NCI-H2227 (cell line): Measurements from ENCODE around the gene SH3BP5.
"Not testable (repeated sequence)": the region's sequence is repeated elsewhere in the genome, so short reads cannot be mapped to it uniquely, and the experiment has no call there.

ENCODE experiments used
- DNase-seq: peaks from one replicate; lab custom pipeline; 2025; ENCODE audit not compliant: unreplicated experiment; lab: John Stamatoyannopoulos, UW

SH3BP5 gene, protein sequence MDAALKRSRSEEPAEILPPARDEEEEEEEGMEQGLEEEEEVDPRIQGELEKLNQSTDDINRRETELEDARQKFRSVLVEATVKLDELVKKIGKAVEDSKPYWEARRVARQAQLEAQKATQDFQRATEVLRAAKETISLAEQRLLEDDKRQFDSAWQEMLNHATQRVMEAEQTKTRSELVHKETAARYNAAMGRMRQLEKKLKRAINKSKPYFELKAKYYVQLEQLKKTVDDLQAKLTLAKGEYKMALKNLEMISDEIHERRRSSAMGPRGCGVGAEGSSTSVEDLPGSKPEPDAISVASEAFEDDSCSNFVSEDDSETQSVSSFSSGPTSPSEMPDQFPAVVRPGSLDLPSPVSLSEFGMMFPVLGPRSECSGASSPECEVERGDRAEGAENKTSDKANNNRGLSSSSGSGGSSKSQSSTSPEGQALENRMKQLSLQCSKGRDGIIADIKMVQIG

DNA sequence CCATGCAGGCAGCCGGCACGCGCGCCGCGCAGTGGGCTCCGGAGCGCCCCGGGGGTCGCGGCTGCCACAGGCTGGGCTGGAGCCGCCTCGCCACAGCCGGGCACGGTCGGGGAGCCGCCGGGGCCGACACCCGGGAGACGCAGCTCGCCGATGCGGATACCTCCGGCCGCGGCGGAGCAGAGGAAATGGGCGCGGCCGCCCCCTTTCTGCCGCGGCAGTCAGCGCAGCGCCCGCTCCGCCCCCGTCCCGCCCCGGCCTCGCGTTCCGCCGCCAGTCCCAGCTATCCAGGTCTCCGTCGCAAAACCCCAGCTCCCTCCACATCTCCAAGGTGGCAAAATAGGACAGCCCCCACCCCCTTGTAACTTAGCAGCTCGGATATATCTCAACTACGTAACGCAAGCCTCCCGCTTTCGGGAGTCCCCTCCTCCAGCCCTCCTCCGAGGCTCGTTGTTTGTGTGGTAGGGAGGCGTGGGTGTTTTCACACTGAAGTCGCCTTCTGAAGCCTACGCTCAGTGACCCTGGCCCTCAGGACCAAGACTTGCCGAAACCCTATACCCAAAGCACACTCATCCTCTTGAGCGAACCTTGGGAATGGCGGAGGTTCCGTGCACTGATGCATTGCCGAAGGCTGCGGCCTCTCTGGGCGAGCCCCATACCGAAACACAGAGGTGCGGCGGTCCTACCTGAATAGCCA is at the start of gene SH3BP5:
Gene SH3BP5 (minus strand): TSS at position 182 of the 694 bp plus-strand sequence. CDS start 178 bp downstream, at position 4.
- peak; percentile 77 for DNase-seq

DNA sequence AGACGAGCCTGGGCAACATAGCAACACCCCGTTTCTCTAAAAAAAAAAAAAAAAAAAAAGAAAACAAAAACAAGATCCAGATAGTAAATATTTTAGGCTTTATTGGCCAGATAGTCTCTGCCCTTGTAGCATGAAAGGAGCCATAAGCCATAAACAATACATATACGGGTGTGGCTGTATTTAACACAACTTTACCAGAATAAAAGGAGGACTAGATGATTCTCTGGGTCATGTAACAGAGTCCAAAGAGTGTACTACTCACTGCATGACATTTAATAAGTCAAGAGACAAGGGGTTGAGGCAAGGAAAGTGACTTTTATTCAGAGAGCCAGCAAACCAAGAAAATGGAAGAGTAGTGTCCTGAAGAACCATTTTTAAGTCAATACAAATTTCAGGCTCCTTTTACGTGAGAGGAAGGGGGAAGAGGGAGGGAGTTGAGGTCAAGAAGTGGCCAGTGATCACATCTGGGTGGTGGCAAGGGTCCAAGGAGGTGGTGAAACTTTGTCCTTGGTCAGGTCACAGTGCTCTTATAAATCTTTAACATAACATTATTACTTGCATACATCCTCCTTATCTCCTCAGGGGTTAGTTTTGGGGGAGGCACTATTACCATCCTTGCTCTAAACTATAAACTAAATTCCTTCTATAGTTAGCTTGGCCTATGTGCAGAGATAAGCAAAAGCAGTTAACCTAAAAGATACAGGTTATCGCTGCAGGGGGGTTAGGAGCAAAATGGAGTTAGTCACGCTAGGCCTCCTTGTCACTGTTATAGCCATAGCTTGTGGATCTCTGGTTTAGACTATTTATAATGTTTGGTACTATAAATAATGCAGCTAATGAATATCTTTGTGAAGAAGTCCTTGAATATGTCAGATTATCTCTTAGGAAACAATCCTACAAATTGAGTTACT is 48.8 kb upstream of the SH3BP5 start:
- no peak for DNase-seq

DNA sequence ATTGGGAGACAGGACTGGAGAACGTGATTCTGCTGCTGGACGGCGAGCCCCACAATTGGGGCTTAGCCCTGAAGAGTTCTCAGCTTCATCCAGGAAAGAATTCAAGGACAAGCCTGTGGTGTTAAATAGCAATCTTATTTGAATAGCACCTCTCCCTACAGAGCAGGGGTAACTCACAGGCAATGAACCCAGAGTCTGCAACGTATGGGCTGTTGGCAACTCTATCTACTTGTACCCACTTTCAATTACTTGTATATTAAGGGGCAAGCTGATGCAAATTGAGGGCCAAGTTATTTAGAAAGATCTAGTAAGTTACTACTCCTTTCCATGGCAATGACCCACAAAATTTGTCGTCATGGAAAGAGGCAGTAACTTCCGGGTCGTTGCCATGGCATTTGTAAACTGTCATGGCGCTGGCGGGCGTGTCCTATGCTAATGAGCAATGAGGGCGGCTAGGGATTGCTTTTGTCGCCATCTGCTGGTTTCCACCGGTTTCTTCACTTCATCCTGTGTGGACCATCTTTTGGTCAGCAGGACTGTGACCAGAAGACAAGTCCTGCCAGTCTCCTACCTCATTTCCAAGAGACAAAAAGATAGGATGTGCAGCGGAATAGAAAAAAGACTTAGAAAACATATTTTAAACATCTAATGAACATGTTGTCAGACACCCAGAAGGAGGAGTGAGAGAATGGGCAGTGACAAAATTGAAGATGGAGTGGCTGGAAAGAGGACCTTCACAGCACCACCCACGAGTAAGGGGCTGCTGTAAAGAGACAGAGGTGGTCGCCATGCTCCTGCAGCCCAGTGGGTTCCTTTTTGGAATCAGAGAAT is 45.8 kb upstream of the SH3BP5 start:
- DNase-seq = peak; percentile 92

DNA sequence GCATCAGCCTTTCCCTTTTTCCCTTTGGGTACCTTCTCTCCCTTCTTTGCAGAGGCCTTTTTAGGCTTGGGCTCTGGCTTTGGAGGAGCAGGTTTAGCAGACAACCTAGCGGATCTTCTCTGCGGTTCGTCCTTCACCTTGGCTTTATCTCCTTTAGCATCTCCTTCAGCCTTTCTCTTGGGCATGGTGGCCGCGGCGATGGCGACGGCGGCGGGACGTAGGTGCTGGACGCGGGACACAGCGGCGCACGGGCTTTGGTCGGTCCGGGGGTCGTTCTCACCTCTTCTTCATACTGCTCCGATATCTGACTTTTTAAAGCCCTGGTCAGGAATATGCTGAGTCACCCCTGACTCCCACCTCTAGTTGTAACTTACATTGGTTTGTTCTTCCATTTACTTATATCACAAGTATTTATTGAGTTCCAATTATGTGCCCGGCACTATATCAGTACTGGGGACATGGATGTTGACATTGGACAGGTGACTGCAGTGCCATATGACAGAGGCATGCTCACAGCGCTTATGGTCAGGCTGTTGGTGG is 43.1 kb upstream of the SH3BP5 start:
- DNase-seq = no peak

DNA sequence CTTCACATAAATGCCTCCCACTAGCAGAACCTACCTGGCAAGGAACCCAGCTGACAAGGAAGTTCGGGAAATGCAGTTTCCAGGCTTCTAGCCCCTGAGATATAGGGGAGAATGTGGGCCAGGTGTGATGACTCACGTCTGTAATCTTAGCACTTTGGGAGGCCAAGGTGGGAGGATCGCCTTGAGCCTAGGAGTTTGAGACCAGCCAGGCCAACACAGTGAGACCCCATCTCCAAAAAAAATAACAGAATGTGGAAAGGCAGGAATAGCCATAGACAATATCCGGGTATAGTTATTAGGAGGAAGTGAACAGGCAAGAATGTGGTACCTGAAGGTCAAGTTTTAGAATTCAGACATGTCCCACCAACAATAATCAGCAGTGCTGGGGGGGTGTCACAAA is 40.5 kb upstream of the SH3BP5 start:
- DNase-seq = no peak

DNA sequence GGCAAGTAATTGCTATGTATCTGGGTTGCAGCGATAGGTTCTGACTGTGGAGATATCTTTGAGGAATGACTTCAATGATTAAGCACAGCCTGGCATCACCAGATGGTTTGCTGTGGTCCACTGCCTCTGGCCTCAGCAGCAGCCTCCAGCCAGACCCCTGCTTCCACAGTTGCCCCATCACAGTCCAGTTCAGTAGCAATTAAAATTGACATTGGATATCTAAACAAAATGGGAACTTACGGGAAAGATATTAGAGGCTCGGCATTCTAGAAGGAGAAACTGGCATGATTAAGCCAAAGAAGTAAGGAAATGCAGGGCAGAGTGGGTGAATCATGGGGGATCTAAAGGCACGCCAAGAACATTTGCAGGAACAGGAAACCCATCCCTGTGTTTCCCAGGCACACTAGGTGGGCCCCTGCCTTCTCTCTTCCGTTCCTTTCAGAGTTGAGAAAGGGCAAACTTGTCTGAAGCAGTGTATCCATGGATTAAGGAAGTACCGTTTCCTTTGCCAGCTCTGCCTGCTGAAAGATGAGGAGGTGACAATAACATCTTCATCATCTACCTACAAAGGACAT is 36.3 kb upstream of the SH3BP5 start:
- no peak for DNase-seq

DNA sequence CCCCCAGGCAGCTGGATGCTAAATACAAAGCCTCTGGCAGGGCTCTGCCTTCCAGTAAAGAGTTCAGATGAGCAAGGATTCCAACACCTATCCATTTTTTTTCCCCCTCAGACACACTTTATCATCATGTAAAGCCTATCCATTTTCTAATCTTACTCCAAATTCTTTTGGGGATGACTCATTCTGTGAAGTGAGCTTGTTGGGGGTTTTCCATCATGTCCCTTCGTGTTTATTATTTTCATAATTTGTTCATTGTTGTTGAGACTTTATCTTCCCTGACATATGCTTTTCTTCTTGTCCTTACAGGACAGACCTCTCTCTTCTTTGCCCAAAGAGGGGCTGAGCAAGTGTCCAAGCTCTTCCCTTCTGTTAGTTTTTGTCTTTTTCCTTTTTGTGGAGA is 34.7 kb upstream of the SH3BP5 start:
- DNase-seq = no peak

DNA sequence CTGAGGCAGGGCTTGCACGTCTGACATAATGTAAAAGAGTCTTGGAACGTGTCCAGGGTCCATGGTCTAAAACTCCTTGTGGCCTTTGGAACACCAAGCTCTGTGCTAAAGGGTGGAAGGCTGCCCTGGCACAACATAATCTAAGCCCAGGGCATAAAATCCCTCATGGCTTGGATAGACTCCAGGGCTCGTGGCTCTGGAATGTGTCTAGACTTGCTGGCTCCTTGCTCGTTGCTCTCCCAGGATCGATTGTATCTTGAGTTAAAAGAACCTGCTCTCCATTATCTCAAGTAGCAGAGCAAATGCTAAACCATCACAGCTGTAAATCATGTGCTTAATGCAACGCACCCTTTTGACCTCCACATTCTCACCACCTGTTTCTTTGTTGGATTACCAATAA is 31.7 kb upstream of the SH3BP5 start:
- DNase-seq = not testable (repeated sequence)

DNA sequence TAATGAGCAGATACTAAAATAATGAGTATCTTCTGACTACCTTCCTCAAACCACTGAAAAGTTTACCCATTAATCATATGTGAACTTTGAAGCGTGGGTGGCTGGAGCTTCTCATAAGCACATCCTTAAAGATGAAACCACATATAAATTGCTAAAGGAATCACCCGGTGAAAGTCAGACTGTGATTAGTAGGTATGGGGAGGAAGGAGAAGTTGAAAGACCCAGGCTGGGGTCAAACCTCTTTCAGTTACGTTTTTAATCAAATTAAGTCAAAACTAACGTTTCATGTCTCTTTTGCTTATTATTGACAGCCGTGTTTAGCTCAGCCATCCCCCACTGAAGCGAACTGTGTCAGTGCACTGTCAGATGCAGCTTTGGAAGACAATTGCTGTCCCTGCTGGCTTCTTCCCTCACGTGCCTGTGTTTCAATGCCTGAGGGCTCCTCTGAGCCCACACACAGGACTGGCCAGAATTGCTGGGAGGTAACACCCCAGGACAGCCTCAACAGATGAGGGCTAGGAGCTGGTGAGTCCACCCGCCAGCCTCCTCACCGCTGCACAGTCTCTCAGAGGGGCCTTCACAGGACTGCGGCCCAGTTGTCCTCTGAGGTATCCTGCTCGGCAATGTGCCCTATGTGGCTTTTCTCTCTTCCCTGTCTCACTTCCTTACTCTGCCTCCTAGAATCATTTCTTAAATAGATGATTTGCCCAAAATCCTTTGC is 29.3 kb upstream of the SH3BP5 start:
- no peak for DNase-seq

DNA sequence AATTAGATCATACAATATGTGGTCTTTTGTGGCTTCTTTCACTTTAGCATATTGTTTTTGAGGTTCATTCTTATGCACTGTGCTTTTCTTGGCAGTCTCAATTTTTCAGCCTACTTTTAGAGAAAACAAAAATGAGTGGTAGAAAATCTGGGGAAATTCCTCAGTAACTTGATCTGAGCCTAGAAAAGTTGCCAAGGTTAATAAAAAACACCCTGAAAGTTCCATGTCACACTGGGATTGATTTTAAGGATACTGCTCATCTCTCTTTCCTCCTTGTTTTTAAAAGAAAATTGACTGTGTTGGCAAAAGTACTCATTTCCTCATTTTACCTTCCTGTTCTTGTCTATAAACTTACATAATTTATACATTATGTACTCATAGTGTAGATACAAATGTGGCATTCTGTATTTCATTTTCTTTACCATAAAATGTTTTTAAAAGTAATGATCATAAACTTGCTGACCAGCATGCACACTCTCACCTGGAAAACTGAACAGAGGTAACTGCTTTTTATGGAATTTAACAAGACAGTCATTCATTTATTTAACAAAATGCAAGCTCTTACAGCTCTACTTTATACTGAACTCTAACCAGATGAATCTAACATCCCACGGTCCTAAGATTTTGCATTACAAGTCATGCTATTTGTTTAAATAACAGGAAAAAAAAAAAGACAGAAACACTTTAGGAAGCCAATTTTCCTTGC is 28.6 kb upstream of the SH3BP5 start:
- DNase-seq = no peak

DNA sequence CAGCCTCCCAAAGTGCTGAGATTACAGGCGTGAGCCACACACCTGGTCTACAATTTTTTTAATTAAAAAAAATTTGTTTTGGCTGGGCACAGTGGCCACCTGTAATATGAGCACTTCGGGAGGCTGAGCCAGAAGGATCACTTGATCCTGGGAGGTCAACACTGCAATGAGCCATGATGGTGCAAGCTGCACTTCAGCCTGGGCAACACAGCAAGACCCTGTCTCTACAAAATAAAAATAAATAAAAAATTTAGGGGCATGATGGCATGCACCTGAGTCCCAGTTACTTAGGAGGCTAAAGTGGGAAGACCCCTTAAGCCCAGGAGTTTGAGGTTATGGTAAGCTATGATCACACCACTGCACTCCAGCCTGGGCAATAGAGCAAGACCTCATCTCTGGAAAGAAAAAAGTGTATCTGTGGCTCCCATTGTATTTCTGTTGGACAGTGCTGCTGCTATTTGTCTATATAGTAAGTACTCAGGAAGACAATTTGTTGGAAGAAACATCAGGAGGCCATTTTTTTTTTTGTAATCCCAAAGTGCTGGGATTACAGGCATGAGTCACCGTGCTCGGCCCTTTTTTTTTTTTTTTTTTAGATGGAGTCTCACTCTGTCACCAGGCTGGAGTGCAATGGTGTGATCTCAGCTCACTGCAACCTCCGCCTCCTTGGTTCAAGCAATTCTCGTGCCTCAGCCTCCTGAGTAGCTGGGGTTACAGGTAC is 27.5 kb upstream of the SH3BP5 start:
- DNase-seq = no peak

DNA sequence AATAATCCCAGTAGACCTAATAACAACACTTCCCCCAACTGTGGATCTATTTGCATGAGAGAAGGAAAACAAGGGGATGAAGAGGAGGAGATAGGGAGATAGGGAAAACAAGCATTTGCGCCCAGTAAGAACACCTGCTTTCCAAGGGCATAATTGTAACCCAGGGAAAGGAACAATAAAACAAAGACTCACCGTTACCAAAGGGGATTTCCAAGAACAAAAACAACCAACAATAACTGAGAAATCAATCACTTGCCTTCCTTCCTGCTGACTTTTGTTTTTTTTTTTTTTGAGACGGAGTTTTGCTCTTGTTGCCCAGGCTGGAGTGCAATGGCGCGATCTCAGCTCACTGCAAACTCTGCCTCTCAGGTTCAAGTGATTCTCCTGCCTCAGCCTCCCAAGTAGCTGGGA is 24.3 kb upstream of the SH3BP5 start:
- DNase-seq = not testable (repeated sequence)

DNA sequence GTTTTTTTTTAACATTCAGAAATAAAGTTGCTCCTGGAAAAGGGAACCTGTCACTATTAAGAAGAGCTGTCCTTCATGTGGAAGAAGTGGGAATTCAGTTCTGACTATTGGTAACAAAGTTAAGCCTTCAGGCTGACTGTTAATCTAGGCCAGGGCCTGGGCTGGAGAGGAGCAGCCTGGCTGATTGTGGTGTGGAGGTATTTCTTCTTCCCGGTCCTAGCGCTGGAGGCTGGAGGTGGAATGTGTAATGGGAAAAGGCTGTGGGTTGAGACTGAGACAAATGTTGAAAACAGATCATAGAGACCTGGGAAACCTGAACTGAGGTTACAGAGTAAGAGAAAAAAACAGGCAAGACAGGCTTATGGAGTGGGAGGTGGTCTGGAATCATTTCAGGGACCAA is 23.8 kb upstream of the SH3BP5 start:
- DNase-seq = no peak

DNA sequence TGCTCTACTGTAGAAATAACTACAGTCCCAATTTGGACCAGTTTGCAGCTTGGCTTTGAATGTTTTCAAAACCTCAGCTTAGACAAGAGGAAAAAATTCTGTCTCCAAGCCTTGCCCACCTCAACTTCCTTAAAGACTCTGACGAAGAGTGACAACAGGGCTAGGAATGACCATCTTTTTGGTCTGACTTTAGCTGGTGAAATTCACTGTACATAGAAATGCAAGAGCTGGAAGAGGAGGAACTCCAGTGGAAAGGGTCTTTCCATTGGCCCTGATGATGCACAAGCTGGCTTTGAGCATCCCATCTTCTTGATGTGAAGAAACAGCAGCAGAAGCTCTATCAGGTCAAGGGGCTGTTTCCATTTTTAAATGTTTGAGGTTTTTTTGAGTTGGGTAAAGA is 22.7 kb upstream of the SH3BP5 start:
- no peak for DNase-seq

DNA sequence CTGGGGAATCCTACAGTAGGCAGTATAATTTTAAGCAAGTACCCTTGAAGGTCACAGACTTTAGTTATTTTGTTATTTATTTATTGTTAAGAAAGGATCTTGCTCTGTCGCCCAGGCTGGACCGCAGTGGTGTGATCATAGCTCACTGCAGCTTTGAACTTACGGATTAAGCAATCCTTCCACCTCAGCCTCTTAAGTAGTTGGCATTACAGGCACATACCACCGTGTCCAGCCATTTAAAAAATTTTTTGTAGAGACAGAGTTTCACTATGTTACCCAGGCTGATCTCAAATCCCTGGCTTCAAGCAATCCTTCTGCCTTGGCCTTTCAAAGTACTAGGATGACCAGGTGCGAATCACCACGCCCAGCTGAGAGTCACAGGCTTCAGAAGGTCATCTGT is 22.1 kb upstream of the SH3BP5 start:
- no peak for DNase-seq

DNA sequence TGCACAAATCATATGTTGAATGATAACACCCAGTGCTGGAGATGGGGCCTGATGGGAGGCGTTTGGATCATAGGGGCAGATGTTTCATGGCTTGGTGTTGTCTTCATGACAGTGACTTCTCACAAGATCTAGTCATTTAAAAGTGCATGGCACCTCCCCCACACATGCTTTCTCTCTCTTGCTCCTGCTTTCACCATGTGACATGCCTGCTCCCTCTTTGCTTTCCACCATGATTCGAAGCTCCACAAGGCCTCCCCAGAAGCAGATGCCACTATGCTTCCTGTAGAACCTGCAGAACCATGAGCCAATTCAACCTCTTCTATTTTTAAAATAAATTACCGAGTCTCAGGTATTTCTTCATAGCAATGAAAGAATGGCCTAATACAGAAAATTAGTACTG is 17.8 kb upstream of the SH3BP5 start:
- DNase-seq = no peak

DNA sequence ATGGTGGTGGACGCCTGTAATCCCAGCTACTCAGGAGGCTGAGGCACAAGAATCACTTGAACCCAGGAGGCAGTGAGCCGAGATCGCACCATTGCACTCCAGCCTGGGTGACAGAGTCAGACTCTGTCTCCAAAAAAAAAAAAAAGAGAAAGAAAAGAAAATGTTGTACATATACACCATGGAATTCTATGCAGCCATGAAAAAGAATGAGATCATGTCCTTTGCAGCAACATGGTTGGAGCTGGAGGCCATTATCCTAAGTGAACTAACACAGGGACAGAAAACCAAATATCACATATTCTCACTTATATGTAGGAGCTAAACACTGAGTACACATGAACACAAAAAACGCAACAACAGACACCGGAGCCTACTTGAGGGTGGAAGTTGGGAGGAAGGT is 17.1 kb upstream of the SH3BP5 start:
- not testable (repeated sequence) for DNase-seq

DNA sequence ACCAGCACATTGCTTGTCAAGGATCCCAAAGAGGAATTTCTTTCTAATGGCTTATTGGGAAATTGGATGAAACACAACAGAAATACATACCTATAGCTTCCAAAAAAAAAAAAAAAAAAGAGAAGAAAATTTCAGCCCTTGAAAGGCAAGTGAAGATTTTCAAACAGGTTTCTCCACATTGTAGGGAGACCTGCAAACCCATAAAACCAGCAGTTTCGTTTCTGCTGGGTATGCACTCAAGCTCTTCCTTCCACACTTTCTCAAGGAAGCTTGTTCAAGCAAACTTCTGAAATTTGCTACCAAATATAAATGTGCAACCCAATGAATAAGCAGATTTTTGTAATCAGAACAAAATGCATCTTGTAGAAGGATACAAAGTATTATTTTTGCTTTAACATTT is 15.9 kb upstream of the SH3BP5 start:
- no peak for DNase-seq
